Pancreas (tissue), 10 donors: ENCODE results near the gene PHKG2. TPM values are rescaled to one million over a fixed set of nuclear protein-coding genes. Genes with fewer than 3 reads are reported as not detected.

Source experiments
- ATAC-seq, 4 donors: fragments of 200-7000 bp; cut with Tn5 transposase; one replicate each; pipeline versions ENCODE4 v1.8.0 to v1.9.1; 2020; ENCODE audit warnings: mild to moderate bottlenecking in 4 of 4, moderate library complexity in 4 of 4
- DNase-seq, 6 donors: peaks; one replicate each; pipeline ENCODE4 v3.0.0-alpha.2; 2020
- FAIRE-seq: peaks from 2 replicates; lab custom pipeline; 2012; peaks lifted over from hg19 to GRCh38; lab: Jason Lieb, UNC
- H3K27ac ChIP-seq, 4 donors: fragments of 200-600 bp; sonication (generic); 1 replicate in 3 of 4; 2 replicates in 1 of 4; pipeline versions ENCODE4 v1.5.0 to v1.8.0; 2020
- H3K27me3 ChIP-seq, 4 donors: fragments of 200-600 bp; one replicate each; pipeline ENCODE4 v1.8.0; 2021
- H3K36me3 ChIP-seq, 3 donors: fragments of 200-600 bp; sonication (generic) in 1 of 3; one replicate each; pipeline versions ENCODE4 v1.5.0 to v1.8.0; 2020 to 2021
- H3K4me1 ChIP-seq, 3 donors: fragments of 200-600 bp; one replicate each; pipeline ENCODE4 v1.8.0; 2021
- H3K4me3 ChIP-seq, 4 donors: fragments of 200-600 bp; sonication (generic) in 2 of 4; one replicate each; pipeline versions ENCODE4 v1.5.0 to v1.8.0; 2020 to 2021
- H3K9me3 ChIP-seq, 4 donors: fragments of 200-600 bp; one replicate each; pipeline ENCODE4 v1.8.0; 2021
- CTCF ChIP-seq, 4 donors: fragments of 200-600 bp; sonication (generic) in 3 of 4; IDR thresholded peaks; one replicate each; pipeline versions ENCODE4 v1.5.0 to v1.8.0; 2021; ENCODE audit warnings: antibody characterized with exemption in 4 of 4
- WGBS, 2 donors: extraction: QIAGEN DNeasy Blood & Tissue Kit; methylation state at CpG; one replicate each; pipeline ENCODE4 v1.1.7; 2013; 5-methylcytosine and 5-hydroxymethylcytosine counted together
- intact Hi-C, 3 donors: fragments of 100-400 bp; cut with DNase I; formaldehyde crosslinking; loops; one replicate each; pipeline versions ENCODE4 v1.11.1 to v1.14.2; 2022
- polyA plus RNA-seq, 2 donors: library from polyadenylated mRNA; stranded (reverse); fragments of 200-250 nt; gene quantifications; one replicate each; pipeline ENCODE4 v1.2.3, GENCODE V29; 2013
- total RNA-seq, 6 donors: library from RNA; stranded (reverse); fragmentation: NEBNext Ultra II Directional in 4 of 6; extraction: Animal tissue kit (Norgen Biotek cat#: 25700) in 4 of 6; gene quantifications; one replicate each; pipeline versions ENCODE4 v1.2.1 to v1.2.4, GENCODE V29; 2021 to 2023
- donor health status: healthy with polysubstance abuse.
- donor health status: DM: no; HTN: no; CAD: no; lungs with moderate emphysema.
- donor health status: DM: no; HTN: no; CAD: no.
- donor health status: control.
- donor health status: control.
- donor health status: Bipolar disorder and iron deficiency.
- donor health status: DM: yes; HTN: yes; CAD: no.
- donor health status: DM: no; HTN: no; CAD: no.
- donor health status: DM: no; HTN: no; CAD: no.
- donor health status: DM: yes; HTN: yes; CAD: no.

The PHKG2 gene
- total and polyA plus RNA-seq, 8 donors, result 7.9 to 42.3 (median 11.4) TPM

GRCh38 chr16:30771726-30772125 lies 23.5 kb downstream of the PHKG2 start:
- no peak overlapping the region for H3K4me3 ChIP-seq
- DNase-seq (peak in 3 of 6 donors; percentile 13 to 56 (median 39)), FAIRE-seq (no peak), ATAC-seq (no peak)
- H3K27ac ChIP-seq, result no peak overlapping the region
- no peaks in the 10 kb centered on the region for H3K9me3 ChIP-seq
- H3K27me3 ChIP-seq, result no peaks in the 10 kb centered on the region
- peaks cover 0 to 7% (median 5%) of the 10 kb centered on the region in 3 donors for H3K4me1 ChIP-seq
- intact Hi-C loops, result no loop called here
- TF ChIP-seq CTCF (IDR thresholded peaks at IDR 0.05), result no peak
- WGBS, 2 donors, result 92 to 93% methylated on average over 14 of the region's 14 CpGs
- peaks cover 2 to 57% (median 40%) of the 10 kb centered on the region in 3 donors for H3K36me3 ChIP-seq

- H3K36me3 ChIP-seq, result peaks cover 2 to 36% (median 25%) of the 10 kb centered on the region in 3 donors
- intact Hi-C loops, result no loop called here
- DNase-seq, result peak in 2 of 6 donors; percentile 24 to 63
- no peaks in the 10 kb centered on the region for H3K27me3 ChIP-seq
- 83 to 88% methylated on average over 14 of the region's 14 CpGs for WGBS, 2 donors
- H3K27ac ChIP-seq, result no peak overlapping the region
- no peaks in the 10 kb centered on the region for H3K9me3 ChIP-seq
- no peak for ATAC-seq
- no peak for FAIRE-seq
- peaks cover 0 to 8% (median 5%) of the 10 kb centered on the region in 3 donors for H3K4me1 ChIP-seq
- H3K4me3 ChIP-seq, result no peak overlapping the region
- TF ChIP-seq CTCF (IDR thresholded peaks at IDR 0.05), result no peak
These were observed 25.6 kb downstream of the PHKG2 start for GRCh38 chr16:30773826-30774225.

- DNase-seq (peak in 2 of 6 donors; percentile 42 to 72), ATAC-seq (peak in 3 of 4 donors; percentile 4 to 15 (median 14)), FAIRE-seq (no peak)
- H3K27me3 ChIP-seq, result no peaks in the 10 kb centered on the region
- WGBS, 2 donors, result 54 to 56% methylated on average over 8 of the region's 8 CpGs
- H3K27ac ChIP-seq, result peak overlapping the region in 3 of 4 donors; percentile 67 to 80 (median 73)
- H3K36me3 ChIP-seq, result peaks cover 2 to 29% (median 18%) of the 10 kb centered on the region in 3 donors
- peak overlapping the region in 3 of 4 donors; percentile 59 to 89 (median 68) for H3K4me3 ChIP-seq
- H3K4me1 ChIP-seq, result peaks cover 0 to 8% (median 5%) of the 10 kb centered on the region in 3 donors
- no peaks in the 10 kb centered on the region for H3K9me3 ChIP-seq
- intact Hi-C loops, result no loop called here
- no peak for TF ChIP-seq CTCF (IDR thresholded peaks at IDR 0.05)
These were observed 26.3 kb downstream of the PHKG2 start for GRCh38 chr16:30774367-30775130.

- intact Hi-C loops, result no loop called here
- DNase-seq, result no peak
- WGBS, 2 donors, result 10% methylated on average over 15 of the region's 15 CpGs
- no peak for TF ChIP-seq CTCF (IDR thresholded peaks at IDR 0.05)
- no peak for FAIRE-seq
- no peaks in the 10 kb centered on the region for H3K9me3 ChIP-seq
- no peaks in the 10 kb centered on the region for H3K27me3 ChIP-seq
- H3K36me3 ChIP-seq, result peaks cover 2 to 24% (median 18%) of the 10 kb centered on the region in 3 donors
- no peak for ATAC-seq
- peak overlapping the region; percentile 67 to 89 (median 76) for H3K27ac ChIP-seq
- peaks cover 0 to 8% (median 5%) of the 10 kb centered on the region in 3 donors for H3K4me1 ChIP-seq
- H3K4me3 ChIP-seq, result peak overlapping the region; percentile 54 to 89 (median 64)
These were observed 26.8 kb downstream of the PHKG2 start for GRCh38 chr16:30775131-30775391.
